Measurements from ENCODE around the gene IRF5. TPM values are rescaled to one million over a fixed set of nuclear protein-coding genes. Genes with fewer than 3 reads are reported as not detected.

Gene IRF5, protein sequence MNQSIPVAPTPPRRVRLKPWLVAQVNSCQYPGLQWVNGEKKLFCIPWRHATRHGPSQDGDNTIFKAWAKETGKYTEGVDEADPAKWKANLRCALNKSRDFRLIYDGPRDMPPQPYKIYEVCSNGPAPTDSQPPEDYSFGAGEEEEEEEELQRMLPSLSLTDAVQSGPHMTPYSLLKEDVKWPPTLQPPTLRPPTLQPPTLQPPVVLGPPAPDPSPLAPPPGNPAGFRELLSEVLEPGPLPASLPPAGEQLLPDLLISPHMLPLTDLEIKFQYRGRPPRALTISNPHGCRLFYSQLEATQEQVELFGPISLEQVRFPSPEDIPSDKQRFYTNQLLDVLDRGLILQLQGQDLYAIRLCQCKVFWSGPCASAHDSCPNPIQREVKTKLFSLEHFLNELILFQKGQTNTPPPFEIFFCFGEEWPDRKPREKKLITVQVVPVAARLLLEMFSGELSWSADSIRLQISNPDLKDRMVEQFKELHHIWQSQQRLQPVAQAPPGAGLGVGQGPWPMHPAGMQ
- total RNA-seq (2021) (0.66 to 0.71 TPM (median 0.69 TPM) in 3 replicates), Bru-seq, nascent RNA (percentile 13 among the genes with signal in this experiment)
- long read RNA-seq, experiment 1, partial matches to known transcripts, result 0 of 5 reads
- long read RNA-seq, experiment 1, other reads (novel, unspliced or antisense), result 2 of 5 reads
- long read RNA-seq, experiment 2, result 0 reads
- long read RNA-seq, experiment 3, result 0 reads

DNA sequence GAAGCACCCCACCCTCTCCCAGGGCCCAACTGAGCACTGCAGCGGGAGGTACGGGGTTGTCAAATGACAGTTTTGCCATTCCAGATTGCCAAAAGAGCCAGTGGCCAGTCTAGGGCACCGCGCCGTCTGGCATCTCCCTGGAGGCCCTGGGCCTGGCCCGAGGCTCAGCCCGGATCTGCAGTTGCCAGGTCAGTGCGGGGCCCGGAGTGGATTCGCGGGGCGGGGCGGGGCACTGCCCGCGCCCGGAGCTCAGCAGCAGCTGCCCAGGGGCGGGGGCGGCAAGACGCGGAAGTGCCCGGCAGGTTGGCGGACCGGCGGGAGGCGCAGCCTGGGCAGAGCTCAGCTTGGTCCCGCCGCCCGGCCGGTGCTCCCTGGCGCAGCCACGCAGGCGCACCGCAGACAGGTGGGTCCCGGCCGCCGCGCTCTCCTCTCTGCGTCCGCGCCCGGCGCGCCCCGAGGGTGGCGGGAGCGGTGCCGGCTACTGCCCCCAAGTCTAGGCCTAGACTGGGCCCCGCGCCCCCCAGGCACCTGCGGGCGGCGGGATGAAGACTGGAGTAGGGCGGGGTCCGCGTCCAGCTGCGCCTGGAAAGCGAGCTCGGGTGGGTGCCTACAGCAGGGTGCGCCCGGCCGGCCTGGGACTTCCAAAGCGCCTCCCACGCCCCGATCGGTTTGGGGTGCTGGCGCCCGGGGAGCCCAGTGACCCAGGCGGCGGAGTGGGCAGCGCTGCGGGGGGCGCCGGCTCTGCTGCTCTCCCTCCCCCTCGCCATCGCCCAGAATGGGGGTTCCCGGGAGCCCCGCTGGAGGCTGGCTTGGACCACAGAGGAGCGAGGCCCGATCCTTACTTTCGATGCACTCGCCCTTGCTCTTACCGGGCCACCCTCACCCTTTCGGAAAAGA is at the start of gene IRF5:
IRF5 (plus strand) TSS at position 281 of the 897 bp plus-strand sequence. CDS start 4,155 bp downstream, outside the sequence.
- peak; percentile 56 for DNase-seq (ENCODE audit: low spot score)
- ChIA-PET CTCF (interaction anchor here (0.6 to 2.7 kb wide), 8 partner anchors 9 to 1335 kb away, joined by 3 to 29 read pairs (median 4); partner anchors contain the start of gene ATP6V1F), POLR2A (no interaction called here)
- no peaks in the 10 kb centered on the region for H3K36me3 Mint-ChIP-seq
- H3K9me3 Mint-ChIP-seq, result no peaks in the 10 kb centered on the region
- H3K27ac Mint-ChIP-seq, result no peak within 1 kb of the TSS
- H3K4me1 Mint-ChIP-seq, result peaks cover 14% of the 10 kb centered on the region
- TF ChIP-seq ZNF263 (CRISPR knock-in tag; IDR thresholded peaks at IDR 0.05; ENCODE audit: low read depth), result peak; percentile 48; the same call in 1 of the 2 replicates
- TF ChIP-seq, protein P1, sequence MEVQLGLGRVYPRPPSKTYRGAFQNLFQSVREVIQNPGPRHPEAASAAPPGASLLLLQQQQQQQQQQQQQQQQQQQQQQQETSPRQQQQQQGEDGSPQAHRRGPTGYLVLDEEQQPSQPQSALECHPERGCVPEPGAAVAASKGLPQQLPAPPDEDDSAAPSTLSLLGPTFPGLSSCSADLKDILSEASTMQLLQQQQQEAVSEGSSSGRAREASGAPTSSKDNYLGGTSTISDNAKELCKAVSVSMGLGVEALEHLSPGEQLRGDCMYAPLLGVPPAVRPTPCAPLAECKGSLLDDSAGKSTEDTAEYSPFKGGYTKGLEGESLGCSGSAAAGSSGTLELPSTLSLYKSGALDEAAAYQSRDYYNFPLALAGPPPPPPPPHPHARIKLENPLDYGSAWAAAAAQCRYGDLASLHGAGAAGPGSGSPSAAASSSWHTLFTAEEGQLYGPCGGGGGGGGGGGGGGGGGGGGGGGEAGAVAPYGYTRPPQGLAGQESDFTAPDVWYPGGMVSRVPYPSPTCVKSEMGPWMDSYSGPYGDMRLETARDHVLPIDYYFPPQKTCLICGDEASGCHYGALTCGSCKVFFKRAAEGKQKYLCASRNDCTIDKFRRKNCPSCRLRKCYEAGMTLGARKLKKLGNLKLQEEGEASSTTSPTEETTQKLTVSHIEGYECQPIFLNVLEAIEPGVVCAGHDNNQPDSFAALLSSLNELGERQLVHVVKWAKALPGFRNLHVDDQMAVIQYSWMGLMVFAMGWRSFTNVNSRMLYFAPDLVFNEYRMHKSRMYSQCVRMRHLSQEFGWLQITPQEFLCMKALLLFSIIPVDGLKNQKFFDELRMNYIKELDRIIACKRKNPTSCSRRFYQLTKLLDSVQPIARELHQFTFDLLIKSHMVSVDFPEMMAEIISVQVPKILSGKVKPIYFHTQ (CRISPR knock-in tag; IDR thresholded peaks at IDR 0.05), result no peak
- TF ChIP-seq, protein P2, sequence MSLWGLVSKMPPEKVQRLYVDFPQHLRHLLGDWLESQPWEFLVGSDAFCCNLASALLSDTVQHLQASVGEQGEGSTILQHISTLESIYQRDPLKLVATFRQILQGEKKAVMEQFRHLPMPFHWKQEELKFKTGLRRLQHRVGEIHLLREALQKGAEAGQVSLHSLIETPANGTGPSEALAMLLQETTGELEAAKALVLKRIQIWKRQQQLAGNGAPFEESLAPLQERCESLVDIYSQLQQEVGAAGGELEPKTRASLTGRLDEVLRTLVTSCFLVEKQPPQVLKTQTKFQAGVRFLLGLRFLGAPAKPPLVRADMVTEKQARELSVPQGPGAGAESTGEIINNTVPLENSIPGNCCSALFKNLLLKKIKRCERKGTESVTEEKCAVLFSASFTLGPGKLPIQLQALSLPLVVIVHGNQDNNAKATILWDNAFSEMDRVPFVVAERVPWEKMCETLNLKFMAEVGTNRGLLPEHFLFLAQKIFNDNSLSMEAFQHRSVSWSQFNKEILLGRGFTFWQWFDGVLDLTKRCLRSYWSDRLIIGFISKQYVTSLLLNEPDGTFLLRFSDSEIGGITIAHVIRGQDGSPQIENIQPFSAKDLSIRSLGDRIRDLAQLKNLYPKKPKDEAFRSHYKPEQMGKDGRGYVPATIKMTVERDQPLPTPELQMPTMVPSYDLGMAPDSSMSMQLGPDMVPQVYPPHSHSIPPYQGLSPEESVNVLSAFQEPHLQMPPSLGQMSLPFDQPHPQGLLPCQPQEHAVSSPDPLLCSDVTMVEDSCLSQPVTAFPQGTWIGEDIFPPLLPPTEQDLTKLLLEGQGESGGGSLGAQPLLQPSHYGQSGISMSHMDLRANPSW (CRISPR knock-in tag; conservative IDR thresholded peaks at IDR 0.05; ENCODE audit: low read depth), result no peak
- TF ChIP-seq, protein P3, sequence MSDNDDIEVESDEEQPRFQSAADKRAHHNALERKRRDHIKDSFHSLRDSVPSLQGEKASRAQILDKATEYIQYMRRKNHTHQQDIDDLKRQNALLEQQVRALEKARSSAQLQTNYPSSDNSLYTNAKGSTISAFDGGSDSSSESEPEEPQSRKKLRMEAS (CRISPR knock-in tag; IDR thresholded peaks at IDR 0.05), result 0 out of 2 replicates have a peak, but pooled peaks have one; percentile 11
- H3K27me3 Mint-ChIP-seq (ENCODE audit: low read depth), result peaks cover 66% of the 10 kb centered on the region
- ATAC-seq, result peak; percentile 55
- H3K4me3 Mint-ChIP-seq, result peak within 1 kb of the TSS; percentile 87

DNA sequence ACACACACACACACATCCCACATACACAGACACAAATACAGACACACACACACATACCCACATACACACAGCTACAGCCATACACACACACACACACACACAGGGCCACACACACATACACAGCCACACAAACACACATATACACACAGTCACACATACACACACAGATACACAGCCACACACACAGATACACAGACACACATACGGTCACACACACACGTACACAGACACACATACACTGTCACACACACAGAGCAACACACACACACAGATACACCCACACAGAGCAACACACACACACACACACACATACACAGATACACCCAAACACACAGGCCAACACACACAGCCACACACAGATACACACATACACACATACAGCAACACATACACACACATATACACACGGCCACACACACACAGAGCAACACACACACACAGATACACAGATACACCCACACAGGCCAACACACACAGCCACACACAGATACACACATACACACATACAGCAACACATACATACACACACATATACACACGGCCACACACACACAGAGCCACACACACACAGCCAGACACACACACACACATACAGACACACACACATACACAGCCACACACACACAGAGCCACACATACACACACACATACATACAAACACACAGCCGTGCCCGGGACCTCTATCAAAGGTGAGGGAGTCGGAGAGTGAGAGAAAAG is 49.5 kb upstream of the IRF5 start:
- H3K27me3 Mint-ChIP-seq (ENCODE audit: low read depth), result peaks cover 7% of the 10 kb centered on the region; the same call in 1 of the 2 replicates
- POLR2A ChIA-PET, result no interaction called here
- H3K4me1 Mint-ChIP-seq, result peaks cover 8% of the 10 kb centered on the region; the same call in 1 of the 2 replicates
- CTCF ChIA-PET, result interaction anchor here (0.6 kb wide), 1 partner anchor 217 kb away, joined by 5 read pairs; no protein-coding TSS in a partner anchor
- H3K9me3 Mint-ChIP-seq, result peaks cover 4% of the 10 kb centered on the region; the same call in 1 of the 2 replicates
- no peak for DNase-seq (ENCODE audit: low spot score)
- no peak overlapping the region for H3K27ac Mint-ChIP-seq
- TF ChIP-seq NR2C2 (CRISPR knock-in tag; IDR thresholded peaks at IDR 0.05) (no peak), JAZF1 (CRISPR knock-in tag; IDR thresholded peaks at IDR 0.05) (no peak), ZNF263 (CRISPR knock-in tag; IDR thresholded peaks at IDR 0.05; ENCODE audit: low read depth) (no peak), TEAD1 (CRISPR knock-in tag; IDR thresholded peaks at IDR 0.05) (no peak), CREB1 (CRISPR knock-in tag; IDR thresholded peaks at IDR 0.05) (no peak)
- TF ChIP-seq, protein P4, sequence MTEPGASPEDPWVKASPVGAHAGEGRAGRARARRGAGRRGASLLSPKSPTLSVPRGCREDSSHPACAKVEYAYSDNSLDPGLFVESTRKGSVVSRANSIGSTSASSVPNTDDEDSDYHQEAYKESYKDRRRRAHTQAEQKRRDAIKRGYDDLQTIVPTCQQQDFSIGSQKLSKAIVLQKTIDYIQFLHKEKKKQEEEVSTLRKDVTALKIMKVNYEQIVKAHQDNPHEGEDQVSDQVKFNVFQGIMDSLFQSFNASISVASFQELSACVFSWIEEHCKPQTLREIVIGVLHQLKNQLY (CRISPR knock-in tag; IDR thresholded peaks at IDR 0.05), result no peak
- TF ChIP-seq, protein P5, sequence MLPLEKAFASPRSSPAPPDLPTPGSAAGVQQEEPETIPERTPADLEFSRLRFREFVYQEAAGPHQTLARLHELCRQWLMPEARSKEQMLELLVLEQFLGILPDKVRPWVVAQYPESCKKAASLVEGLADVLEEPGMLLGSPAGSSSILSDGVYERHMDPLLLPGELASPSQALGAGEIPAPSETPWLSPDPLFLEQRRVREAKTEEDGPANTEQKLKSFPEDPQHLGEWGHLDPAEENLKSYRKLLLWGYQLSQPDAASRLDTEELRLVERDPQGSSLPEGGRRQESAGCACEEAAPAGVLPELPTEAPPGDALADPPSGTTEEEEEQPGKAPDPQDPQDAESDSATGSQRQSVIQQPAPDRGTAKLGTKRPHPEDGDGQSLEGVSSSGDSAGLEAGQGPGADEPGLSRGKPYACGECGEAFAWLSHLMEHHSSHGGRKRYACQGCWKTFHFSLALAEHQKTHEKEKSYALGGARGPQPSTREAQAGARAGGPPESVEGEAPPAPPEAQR (CRISPR knock-in tag; IDR thresholded peaks at IDR 0.05), result no peak
- TF ChIP-seq, protein P6, sequence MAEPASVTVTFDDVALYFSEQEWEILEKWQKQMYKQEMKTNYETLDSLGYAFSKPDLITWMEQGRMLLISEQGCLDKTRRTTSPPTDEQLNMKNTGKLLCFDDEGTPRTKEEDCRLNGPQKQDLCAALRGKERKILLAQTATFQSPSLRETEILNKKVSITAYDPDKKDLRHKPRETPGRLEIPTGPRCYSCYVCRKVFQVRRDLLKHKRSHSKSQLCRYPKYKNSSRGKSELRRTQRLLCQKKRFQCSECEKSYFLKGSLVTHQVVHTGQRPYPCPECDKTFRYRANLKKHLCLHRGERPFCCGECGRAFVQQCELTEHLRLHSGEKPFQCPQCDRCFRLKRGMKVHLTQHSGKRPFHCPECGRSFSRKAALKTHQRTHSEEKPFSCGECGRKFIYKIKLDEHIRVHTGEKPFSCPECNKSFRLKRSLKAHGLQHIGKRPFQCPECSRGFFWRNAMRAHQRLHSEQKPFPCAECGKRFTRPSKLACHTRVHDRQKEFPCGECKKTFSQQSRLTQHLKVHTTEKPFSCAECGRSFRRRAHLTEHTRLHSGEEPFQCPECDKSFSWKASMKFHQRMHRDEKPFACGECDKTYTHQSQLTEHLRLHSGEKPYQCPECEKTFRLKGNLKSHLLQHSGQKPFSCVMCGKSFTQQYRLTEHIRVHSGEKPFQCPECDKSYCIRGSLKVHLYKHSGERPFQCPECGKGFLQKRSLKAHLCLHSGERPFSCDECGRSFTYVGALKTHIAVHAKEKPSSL (CRISPR knock-in tag; conservative IDR thresholded peaks at IDR 0.05), result no peak
- TF ChIP-seq, protein P7, sequence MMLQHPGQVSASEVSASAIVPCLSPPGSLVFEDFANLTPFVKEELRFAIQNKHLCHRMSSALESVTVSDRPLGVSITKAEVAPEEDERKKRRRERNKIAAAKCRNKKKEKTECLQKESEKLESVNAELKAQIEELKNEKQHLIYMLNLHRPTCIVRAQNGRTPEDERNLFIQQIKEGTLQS (CRISPR knock-in tag; conservative IDR thresholded peaks at IDR 0.05), result no peak
- TF ChIP-seq, protein P8, sequence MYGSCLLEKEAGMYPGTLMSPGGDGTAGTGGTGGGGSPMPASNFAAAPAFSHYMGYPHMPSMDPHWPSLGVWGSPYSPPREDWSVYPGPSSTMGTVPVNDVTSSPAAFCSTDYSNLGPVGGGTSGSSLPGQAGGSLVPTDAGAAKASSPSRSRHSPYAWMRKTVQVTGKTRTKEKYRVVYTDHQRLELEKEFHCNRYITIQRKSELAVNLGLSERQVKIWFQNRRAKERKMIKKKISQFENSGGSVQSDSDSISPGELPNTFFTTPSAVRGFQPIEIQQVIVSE (CRISPR knock-in tag; IDR thresholded peaks at IDR 0.05; ENCODE audit: borderline replicate concordance), result no peak
- TF ChIP-seq, protein P9, sequence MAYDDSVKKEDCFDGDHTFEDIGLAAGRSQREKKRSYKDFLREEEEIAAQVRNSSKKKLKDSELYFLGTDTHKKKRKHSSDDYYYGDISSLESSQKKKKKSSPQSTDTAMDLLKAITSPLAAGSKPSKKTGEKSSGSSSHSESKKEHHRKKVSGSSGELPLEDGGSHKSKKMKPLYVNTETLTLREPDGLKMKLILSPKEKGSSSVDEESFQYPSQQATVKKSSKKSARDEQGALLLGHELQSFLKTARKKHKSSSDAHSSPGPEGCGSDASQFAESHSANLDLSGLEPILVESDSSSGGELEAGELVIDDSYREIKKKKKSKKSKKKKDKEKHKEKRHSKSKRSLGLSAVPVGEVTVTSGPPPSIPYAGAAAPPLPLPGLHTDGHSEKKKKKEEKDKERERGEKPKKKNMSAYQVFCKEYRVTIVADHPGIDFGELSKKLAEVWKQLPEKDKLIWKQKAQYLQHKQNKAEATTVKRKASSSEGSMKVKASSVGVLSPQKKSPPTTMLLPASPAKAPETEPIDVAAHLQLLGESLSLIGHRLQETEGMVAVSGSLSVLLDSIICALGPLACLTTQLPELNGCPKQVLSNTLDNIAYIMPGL (CRISPR knock-in tag; IDR thresholded peaks at IDR 0.05), result no peak
- H3K4me3 Mint-ChIP-seq, result no peak overlapping the region
- no peak for ATAC-seq
- no peaks in the 10 kb centered on the region for H3K36me3 Mint-ChIP-seq
